GM23248 (cell line): ENCODE data around the gene OR4K13. TPM values are rescaled to one million over a fixed set of nuclear protein-coding genes. Genes with fewer than 3 reads are reported as not detected.

Experiments
- DNase-seq: peaks from one replicate; pipeline ENCODE4 v3.0.0-alpha.2; 2015
- H2AFZ ChIP-seq: fragments of 200-600 bp; sonication (generic); 2 replicates; pipeline ENCODE4 v1.6.1; 2016; ENCODE audit warnings: antibody characterized with exemption
- H3F3A ChIP-seq: fragments of 200-600 bp; sonication (generic); 2 replicates; pipeline ENCODE4 v1.6.1; 2016; ENCODE audit warnings: mild to moderate bottlenecking, antibody characterized with exemption, mixed run types; ENCODE audit not compliant: insufficient read depth
- H3K27ac ChIP-seq: fragments of 200-600 bp; sonication (generic); 2 replicates; pipeline ENCODE4 v1.5.1; 2016; ENCODE audit warnings: mild to moderate bottlenecking
- H3K27me3 ChIP-seq: fragments of 200-600 bp; sonication (generic); replicated peaks from 2 replicates; pipeline ENCODE4 v1.6.1; 2016; ENCODE audit warnings: mild to moderate bottlenecking; ENCODE audit not compliant: insufficient read depth
- H3K36me3 ChIP-seq: fragments of 200-600 bp; sonication (generic); 2 replicates; pipeline ENCODE4 v1.6.1; 2016; ENCODE audit warnings: low read depth, mild to moderate bottlenecking
- H3K4me1 ChIP-seq: fragments of 200-600 bp; sonication (generic); 2 replicates; pipeline ENCODE4 v1.6.1; 2016; ENCODE audit warnings: mild to moderate bottlenecking; ENCODE audit not compliant: insufficient read depth
- H3K4me2 ChIP-seq: fragments of 200-600 bp; sonication (generic); one replicate; pipeline ENCODE4 v1.6.1; 2016; ENCODE audit warnings: mild to moderate bottlenecking; ENCODE audit not compliant: unreplicated experiment
- H3K4me3 ChIP-seq: fragments of 200-600 bp; sonication (generic); 2 replicates; pipeline ENCODE4 v1.5.1; 2016; ENCODE audit warnings: mild to moderate bottlenecking
- H3K79me2 ChIP-seq: fragments of 200-600 bp; sonication (generic); 2 replicates; pipeline ENCODE4 v1.6.1; 2016; ENCODE audit warnings: mild to moderate bottlenecking; ENCODE audit not compliant: insufficient read depth
- H3K9ac ChIP-seq: fragments of 200-600 bp; sonication (generic); 2 replicates; pipeline ENCODE4 v1.6.1; 2016; ENCODE audit warnings: mild to moderate bottlenecking
- H3K9me2 ChIP-seq: fragments of 200-600 bp; sonication (generic); 2 replicates; pipeline ENCODE4 v1.6.1; 2016; ENCODE audit warnings: mixed run types, mild to moderate bottlenecking, moderate library complexity; ENCODE audit not compliant: insufficient read depth
- H3K9me3 ChIP-seq: fragments of 200-600 bp; sonication (generic); one replicate; pipeline ENCODE4 v1.6.1; 2017; ENCODE audit warnings: low read depth
- H4K20me1 ChIP-seq: fragments of 200-600 bp; sonication (generic); 2 replicates; pipeline ENCODE4 v1.6.0; 2016; ENCODE audit not compliant: insufficient read depth
- EZH2 ChIP-seq: fragments of 200-600 bp; sonication (generic); IDR thresholded peaks from 2 replicates; pipeline ENCODE4 v1.6.1; 2018; ENCODE audit warnings: antibody characterized with exemption, mild to moderate bottlenecking; ENCODE audit not compliant: insufficient read depth, poor library complexity, severe bottlenecking
- EZH2phosphoT487 ChIP-seq: fragments of 200-600 bp; sonication (generic); IDR thresholded peaks from 2 replicates; pipeline ENCODE4 v1.6.1; 2018; ENCODE audit warnings: antibody characterized with exemption, moderate library complexity, mild to moderate bottlenecking, low read depth; ENCODE audit not compliant: insufficient read depth
- WGBS, 2 experiments: methylation state at CpG; one replicate each; pipeline ENCODE4 v1.1.6; 2015 to 2017; ENCODE audit warnings: low lambda C conversion rate in 2 of 2, low coverage in 1 of 2; ENCODE audit errors: missing lambda C conversion rate in 2 of 2; 5-methylcytosine and 5-hydroxymethylcytosine counted together
- in situ Hi-C: fragments of 300-500 bp; cut with MboI; formaldehyde crosslinking; loops from 2 replicates; pipeline ENCODE4 v1.15.0; 2020
- polyA plus RNA-seq: library from polyadenylated mRNA; unstranded; fragments of >200 nt; fragmentation: Nextera tagmentation; extraction: Ambion mirVana; gene quantifications from 2 replicates; pipeline ENCODE4 v1.2.1, GENCODE V29; 2016
- total RNA-seq: library from RNA; depleted of rRNA; stranded (reverse); fragments of >200 nt; shearing (Covaris generic); gene quantifications from 2 replicates; pipeline ENCODE4 v1.2.3, GENCODE V29; 2014; rRNA removed

Gene OR4K13
- not detected in 2 replicates for total RNA-seq
- not detected in 2 replicates for polyA plus RNA-seq

- Histone ChIP-seq H3K36me3 (no peaks in the 10 kb centered on the region), H3K4me1 (no peaks in the 10 kb centered on the region), H4K20me1 (no peaks in the 10 kb centered on the region), H3K4me3 (no peak within 1 kb of the TSS), H3K9me2 (no peaks in the 10 kb centered on the region), H3K4me2 (no peak within 1 kb of the TSS), H3F3A (no peaks in the 10 kb centered on the region), H3K9ac (no peak within 1 kb of the TSS), H2AFZ (no peak within 1 kb of the TSS), H3K9me3 (no peaks in the 10 kb centered on the region), H3K27me3 (no peaks in the 10 kb centered on the region), H3K79me2 (no peaks in the 10 kb centered on the region), H3K27ac (no peak within 1 kb of the TSS)
- no peak for DNase-seq
- WGBS, 2 experiments = 53 to 61% methylated on average over 4 of the region's 4 CpGs
- TF ChIP-seq EZH2 (no peak), EZH2phosphoT487 (no peak)
- in situ Hi-C loops = no loop called here
These were observed at the start of gene OR4K13 for GRCh38 chr14:20035938-20036337. Gene OR4K13, minus strand, starts transcription at chr14:20036038. Its CDS starts 1,280 bp downstream, at chr14:20034758.

- in situ Hi-C loops = no loop called here
- Histone ChIP-seq H3K4me1 (no peaks in the 10 kb centered on the region), H3K27ac (no peak within 1 kb of the TSS), H3K4me3 (no peak within 1 kb of the TSS), H3F3A (no peaks in the 10 kb centered on the region), H3K27me3 (no peaks in the 10 kb centered on the region), H3K9ac (no peak within 1 kb of the TSS), H3K79me2 (no peaks in the 10 kb centered on the region), H3K9me3 (no peaks in the 10 kb centered on the region), H3K36me3 (no peaks in the 10 kb centered on the region), H2AFZ (no peak within 1 kb of the TSS), H4K20me1 (no peaks in the 10 kb centered on the region), H3K9me2 (no peaks in the 10 kb centered on the region), H3K4me2 (no peak within 1 kb of the TSS)
- WGBS, 2 experiments = 31 to 38% methylated on average over 2 of the region's 2 CpGs
- no peak for DNase-seq
- TF ChIP-seq EZH2phosphoT487 (no peak), EZH2 (no peak)
These were observed 23.9 kb upstream of the OR4K13 start, which contains the start of gene OR4L1 for GRCh38 chr14:20059745-20060144. Gene OR4L1, plus strand, starts transcription at chr14:20060045. Its CDS starts 0 bp downstream, at chr14:20060045.

GRCh38 chr14:20048202-20048601, 12.4 kb upstream of the OR4K13 start:
- Histone ChIP-seq H3K4me3 (no peak overlapping the region), H2AFZ (no peak overlapping the region), H3K79me2 (no peaks in the 10 kb centered on the region), H3K27me3 (no peaks in the 10 kb centered on the region), H3K4me2 (no peak overlapping the region), H3K27ac (no peak overlapping the region), H3K9me3 (no peaks in the 10 kb centered on the region), H3K9ac (no peak overlapping the region), H3K9me2 (no peaks in the 10 kb centered on the region), H3K4me1 (no peaks in the 10 kb centered on the region), H3F3A (no peaks in the 10 kb centered on the region), H3K36me3 (no peaks in the 10 kb centered on the region), H4K20me1 (no peaks in the 10 kb centered on the region)
- TF ChIP-seq EZH2phosphoT487 = no peak
- no peak for TF ChIP-seq EZH2
- 0 to 12% methylated on average over 1 of the region's 1 CpG for WGBS, 2 experiments
- in situ Hi-C loops = no loop called here
- DNase-seq = no peak

- Histone ChIP-seq H3K9ac (no peak overlapping the region), H3K27me3 (no peaks in the 10 kb centered on the region), H3K4me2 (no peak overlapping the region), H3K36me3 (no peaks in the 10 kb centered on the region), H3K4me1 (no peaks in the 10 kb centered on the region), H3K4me3 (no peak overlapping the region), H3K79me2 (no peaks in the 10 kb centered on the region), H3F3A (no peaks in the 10 kb centered on the region), H3K27ac (no peak overlapping the region), H3K9me3 (no peaks in the 10 kb centered on the region), H2AFZ (no peak overlapping the region), H3K9me2 (no peaks in the 10 kb centered on the region), H4K20me1 (no peaks in the 10 kb centered on the region)
- TF ChIP-seq EZH2 (no peak), EZH2phosphoT487 (no peak)
- in situ Hi-C loops = no loop called here
- WGBS, 2 experiments = 37 to 38% methylated on average over 5 of the region's 5 CpGs
- no peak for DNase-seq
These were observed 8.4 kb upstream of the OR4K13 start for GRCh38 chr14:20044243-20044642.

- Histone ChIP-seq H3K27me3 (no peaks in the 10 kb centered on the region), H3K27ac (no peak overlapping the region), H3F3A (no peaks in the 10 kb centered on the region), H3K9me3 (no peaks in the 10 kb centered on the region), H3K79me2 (no peaks in the 10 kb centered on the region), H4K20me1 (no peaks in the 10 kb centered on the region), H3K4me2 (no peak overlapping the region), H3K4me1 (no peaks in the 10 kb centered on the region), H3K36me3 (no peaks in the 10 kb centered on the region), H3K4me3 (no peak overlapping the region), H3K9ac (no peak overlapping the region), H2AFZ (no peak overlapping the region), H3K9me2 (no peaks in the 10 kb centered on the region)
- in situ Hi-C loops = no loop called here
- WGBS, 2 experiments = 13 to 17% methylated on average over 3 of the region's 3 CpGs
- no peak for DNase-seq
- no peak for TF ChIP-seq EZH2
- TF ChIP-seq EZH2phosphoT487 = no peak
These were observed 389 bp downstream of the OR4K13 start for GRCh38 chr14:20035449-20035848.
